Adrenal gland (tissue), 12 donors: ENCODE measurements around the gene TARS3. TPM values are rescaled to one million over a fixed set of nuclear protein-coding genes. Genes with fewer than 3 reads are reported as not detected.

ENCODE experiments used
- DNase-seq, 7 donors: peaks; one replicate each; pipeline ENCODE4 v3.0.0-alpha.2; 2019 to 2020
- H3K27ac ChIP-seq, 5 donors: fragments of 200-600 bp; sonication (generic) in 4 of 5; 1 replicate in 3 of 5; 2 replicates in 2 of 5; pipeline versions ENCODE4 v1.5.1 to v1.8.0; 2016 to 2020; ENCODE audit warnings: mild to moderate bottlenecking in 1 of 5
- H3K27me3 ChIP-seq: fragments of 200-600 bp; 2 replicates; pipeline ENCODE4 v1.8.0; 2021
- H3K36me3 ChIP-seq, 2 donors: fragments of 200-600 bp; replicated peaks in 1 of 2; 1 replicate in 1 of 2; 2 replicates in 1 of 2; pipeline versions ENCODE4 v1.5.1 to v1.8.0; 2018 to 2022
- H3K4me1 ChIP-seq, 2 donors: fragments of 200-600 bp; replicated peaks in 1 of 2; 1 replicate in 1 of 2; 2 replicates in 1 of 2; pipeline versions ENCODE4 v1.5.1 to v1.8.0; 2018 to 2021
- H3K4me3 ChIP-seq, 4 donors: fragments of 200-600 bp; sonication (generic) in 3 of 4; one replicate each; pipeline ENCODE4 v1.5.1; 2016 to 2018
- H3K9me3 ChIP-seq, 3 donors: fragments of 200-600 bp; sonication (generic) in 1 of 3; replicated peaks in 1 of 3; 1 replicate in 2 of 3; 2 replicates in 1 of 3; pipeline versions ENCODE4 v1.5.1 to v1.8.0; 2016 to 2021
- POLR2A ChIP-seq, 2 donors: fragments of 450-650 bp; IDR thresholded peaks; one replicate each; pipeline ENCODE4 v1.6.1; 2017; ENCODE audit warnings: antibody characterized with exemption in 2 of 2, mild to moderate bottlenecking in 2 of 2, moderate library complexity in 1 of 2
- WGBS, 4 donors: extraction: QIAGEN DNeasy Blood & Tissue Kit in 2 of 4; methylation state at CpG; one replicate each; pipeline versions ENCODE4 v1.1.5 to v1.1.7; 2013 to 2017; 5-methylcytosine and 5-hydroxymethylcytosine counted together
- intact Hi-C, 2 donors: fragments of 100-400 bp; cut with DNase I; formaldehyde crosslinking; loops; one replicate each; pipeline versions ENCODE4 v1.14.1 to v1.15.0; 2022 to 2023
- polyA plus RNA-seq, 3 donors: library from polyadenylated mRNA; stranded (reverse); fragments of 200-250 nt in 2 of 3; fragments of 350-450 nt in 1 of 3; fragmentation: Illumina TruSeq in 1 of 3; extraction: RNeasy Lipid Tissue Mini Kit (QIAGEN cat#74804) in 1 of 3; gene quantifications; one replicate each; pipeline ENCODE4 v1.2.3, GENCODE V29; 2013 to 2014
- total RNA-seq, 9 donors: library from RNA; depleted of rRNA in 4 of 9; stranded (reverse); fragments of >200 nt in 4 of 9; fragments of 120-200 nt in 1 of 9; fragmentation: NEBNext Ultra II Directional in 1 of 9; extraction: Animal tissue kit (Norgen Biotek cat#: 25700) in 1 of 9; gene quantifications; one replicate each; pipeline versions ENCODE4 v1.1.0 to v1.2.4, GENCODE V29; 2013 to 2023
- TF ChIP-seq, protein P1 (sequence below), 6 experiments: fragments of 450-650 bp in 4 of 6; fragments of 200-600 bp in 2 of 6; sonication (generic) in 1 of 6; IDR thresholded peaks; 1 replicate in 5 of 6; 2 replicates in 1 of 6; pipeline versions ENCODE4 v1.5.1 to v1.8.0; 2016 to 2021; ENCODE audit warnings: antibody characterized with exemption in 6 of 6, mild to moderate bottlenecking in 2 of 6, moderate library complexity in 1 of 6
- donor health status: healthy with polysubstance abuse.
- donor health status: Bipolar disorder and iron deficiency.
- donor health status: DM: yes; HTN: yes; CAD: no.
- donor health status: DM: no; HTN: no; CAD: no.
- donor health status: DM: no; HTN: no; CAD: no.
- donor health status: DM: yes; HTN: yes; CAD: no.

TARS3 gene
- total and polyA plus RNA-seq, 12 donors, result 4.8 to 28.5 (median 14.1) TPM

GRCh38 chr15:101697488-101697887 is 26.8 kb downstream of the TARS3 start:
- Histone ChIP-seq H3K27me3 (no peaks in the 10 kb centered on the region), H3K4me3 (no peak overlapping the region), H3K27ac (no peak overlapping the region), H3K36me3 (peaks cover 0 to 57% of the 10 kb centered on the region in 2 donors), H3K9me3 (no peaks in the 10 kb centered on the region), H3K4me1 (no peaks in the 10 kb centered on the region)
- intact Hi-C loops, result no loop called here
- TF ChIP-seq POLR2A (IDR thresholded peaks at IDR 0.05), result no peak
- TF ChIP-seq, protein P1, sequence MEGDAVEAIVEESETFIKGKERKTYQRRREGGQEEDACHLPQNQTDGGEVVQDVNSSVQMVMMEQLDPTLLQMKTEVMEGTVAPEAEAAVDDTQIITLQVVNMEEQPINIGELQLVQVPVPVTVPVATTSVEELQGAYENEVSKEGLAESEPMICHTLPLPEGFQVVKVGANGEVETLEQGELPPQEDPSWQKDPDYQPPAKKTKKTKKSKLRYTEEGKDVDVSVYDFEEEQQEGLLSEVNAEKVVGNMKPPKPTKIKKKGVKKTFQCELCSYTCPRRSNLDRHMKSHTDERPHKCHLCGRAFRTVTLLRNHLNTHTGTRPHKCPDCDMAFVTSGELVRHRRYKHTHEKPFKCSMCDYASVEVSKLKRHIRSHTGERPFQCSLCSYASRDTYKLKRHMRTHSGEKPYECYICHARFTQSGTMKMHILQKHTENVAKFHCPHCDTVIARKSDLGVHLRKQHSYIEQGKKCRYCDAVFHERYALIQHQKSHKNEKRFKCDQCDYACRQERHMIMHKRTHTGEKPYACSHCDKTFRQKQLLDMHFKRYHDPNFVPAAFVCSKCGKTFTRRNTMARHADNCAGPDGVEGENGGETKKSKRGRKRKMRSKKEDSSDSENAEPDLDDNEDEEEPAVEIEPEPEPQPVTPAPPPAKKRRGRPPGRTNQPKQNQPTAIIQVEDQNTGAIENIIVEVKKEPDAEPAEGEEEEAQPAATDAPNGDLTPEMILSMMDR (IDR thresholded peaks at IDR 0.05), result no peak
- no peak for DNase-seq
- 91 to 97% (median 95%) methylated on average over 7 of the region's 7 CpGs for WGBS, 4 donors

DNA sequence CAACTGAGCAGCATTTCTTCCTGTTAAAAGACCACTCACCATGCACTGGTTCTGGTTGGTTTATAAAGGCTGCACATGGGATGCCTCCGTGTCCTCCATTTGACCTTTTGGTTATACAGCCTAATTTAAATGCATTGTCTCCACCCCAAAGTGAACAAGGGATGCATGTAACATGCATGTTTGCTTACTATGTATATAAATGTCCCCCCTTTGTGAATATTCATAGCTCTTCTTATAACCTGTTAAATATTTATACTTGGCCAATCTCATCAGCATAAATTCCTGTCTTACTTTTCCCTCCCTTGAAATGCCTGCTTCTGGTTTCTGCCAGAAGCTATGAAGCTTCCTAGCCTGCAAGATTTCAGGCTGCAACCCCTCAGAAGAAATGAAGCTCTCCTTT is 27.4 kb downstream of the TARS3 start:
- DNase-seq, result no peak
- no peak overlapping the region for H3K4me3 ChIP-seq
- TF ChIP-seq POLR2A (IDR thresholded peaks at IDR 0.05), result no peak
- TF ChIP-seq, protein P1 (IDR thresholded peaks at IDR 0.05), result no peak
- H3K9me3 ChIP-seq, result no peaks in the 10 kb centered on the region
- intact Hi-C loops, result no loop called here
- H3K27ac ChIP-seq, result no peak overlapping the region
- 87 to 100% (median 100%) methylated on average over 1 of the region's 1 CpG for WGBS, 4 donors
- peaks cover 0 to 51% of the 10 kb centered on the region in 2 donors for H3K36me3 ChIP-seq
- H3K4me1 ChIP-seq, result no peaks in the 10 kb centered on the region
- H3K27me3 ChIP-seq, result no peaks in the 10 kb centered on the region

DNA sequence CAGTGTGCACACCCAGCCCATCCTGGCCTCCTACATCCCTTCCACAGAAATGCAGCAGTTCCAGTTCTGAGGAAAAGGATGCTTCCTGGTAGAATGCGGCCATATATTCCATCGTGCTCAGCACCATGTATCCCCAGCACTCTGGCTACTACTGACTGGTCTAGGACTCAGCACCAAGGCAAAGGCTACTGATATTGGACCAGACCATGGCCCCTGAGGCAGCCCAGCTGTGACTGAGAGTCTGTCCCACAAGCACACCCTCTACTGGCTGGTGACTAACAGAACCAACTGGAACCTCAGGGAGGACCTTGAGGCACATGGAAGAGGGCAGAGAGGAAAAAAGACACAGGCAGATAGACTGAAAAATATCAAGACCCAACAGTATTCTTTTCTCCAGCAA is 30.0 kb downstream of the TARS3 start:
- 94 to 100% (median 97%) methylated on average over 1 to 2 of the region's 2 CpGs for WGBS, 4 donors

DNA sequence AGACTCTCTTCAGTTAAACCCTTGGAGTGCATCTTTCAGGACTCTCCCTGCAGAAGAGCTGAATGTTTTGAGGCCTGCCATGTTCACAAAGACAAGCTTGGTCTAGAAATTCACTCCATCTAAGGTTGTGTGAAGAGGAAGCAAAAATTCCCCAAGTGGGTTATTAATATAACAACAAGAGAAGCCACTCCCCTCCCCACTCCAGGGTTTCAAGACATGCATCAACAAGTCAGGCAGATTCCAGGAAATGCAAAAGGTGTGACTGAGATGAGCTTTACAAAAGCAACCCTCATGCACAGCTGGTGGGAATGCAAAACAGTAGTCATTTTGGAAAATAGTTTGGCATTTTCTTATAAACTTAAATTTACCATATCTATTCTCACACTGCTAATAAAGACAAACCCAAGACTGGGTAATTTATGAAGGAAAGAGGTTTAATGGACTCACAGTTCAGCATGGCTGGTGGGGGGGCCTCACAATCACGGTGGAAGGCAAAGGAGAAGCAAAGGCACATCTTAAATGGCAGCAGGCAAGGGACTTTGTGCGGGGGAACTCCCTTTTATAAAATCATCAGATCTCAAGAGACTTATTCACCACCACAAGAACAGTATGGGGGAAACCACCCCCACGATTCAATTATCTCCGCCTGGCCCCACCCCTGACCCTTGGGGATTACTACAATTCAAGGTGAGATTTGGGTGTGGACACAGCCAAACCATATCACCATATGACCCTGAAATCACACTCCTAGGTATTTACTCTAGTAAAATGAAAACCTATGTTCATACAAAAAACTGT is 31.3 kb downstream of the TARS3 start:
- no peaks in the 10 kb centered on the region for H3K4me1 ChIP-seq
- no peaks in the 10 kb centered on the region for H3K27me3 ChIP-seq
- peaks cover 0 to 23% of the 10 kb centered on the region in 2 donors for H3K36me3 ChIP-seq
- no peak overlapping the region for H3K27ac ChIP-seq
- TF ChIP-seq POLR2A (IDR thresholded peaks at IDR 0.05), result no peak
- TF ChIP-seq, protein P1 (IDR thresholded peaks at IDR 0.05), result no peak
- DNase-seq, result no peak
- 91 to 96% (median 94%) methylated on average over 4 of the region's 4 CpGs for WGBS, 4 donors
- intact Hi-C loops, result no loop called here
- H3K4me3 ChIP-seq, result no peak overlapping the region
- no peaks in the 10 kb centered on the region for H3K9me3 ChIP-seq

More for the DNA sequence above, 30.0 kb downstream of the TARS3 start:
- Histone ChIP-seq H3K27ac (no peak overlapping the region), H3K36me3 (peaks cover 0 to 28% of the 10 kb centered on the region in 2 donors), H3K4me1 (no peaks in the 10 kb centered on the region), H3K4me3 (no peak overlapping the region), H3K9me3 (no peaks in the 10 kb centered on the region), H3K27me3 (no peaks in the 10 kb centered on the region)
- DNase-seq, result no peak
- TF ChIP-seq, protein P1 (IDR thresholded peaks at IDR 0.05), result no peak
- TF ChIP-seq POLR2A (IDR thresholded peaks at IDR 0.05), result no peak
- intact Hi-C loops, result no loop called here
